Measurements from ENCODE around the gene NMT1. TPM values are rescaled to one million over a fixed set of nuclear protein-coding genes. Genes with fewer than 3 reads are reported as not detected.

The NMT1 gene
- total RNA-seq, 1 donor from 2014 or later = 101 TPM

GRCh38 chr17:45148183-45149036 is 87.3 kb downstream of the NMT1 start, which contains the start of gene HEXIM1:
HEXIM1 (plus strand) TSS chr17:45148475; CDS start chr17:45149191, 716 bp downstream.
- TF ChIP-seq EZH2 (IDR thresholded peaks at IDR 0.05) = no peak
- TF ChIP-seq EZH2phosphoT487 (IDR thresholded peaks at IDR 0.05) = no peak
- no peak for TF ChIP-seq CTCF (IDR thresholded peaks at IDR 0.05)
- Mint-ChIP-seq H3K9me3 (no peaks in the 10 kb centered on the region), H3K4me3 (peak within 1 kb of the TSS; percentile 94), H3K36me3 (no peaks in the 10 kb centered on the region), H3K27ac (peak within 1 kb of the TSS; percentile 100), H3K27me3 (ENCODE audit: insufficient read depth, low read depth) (peaks cover 5% of the 10 kb centered on the region), H3K4me1 (peaks cover 48% of the 10 kb centered on the region)
- Histone ChIP-seq H2AFZ (replicated peaks) (peak within 1 kb of the TSS; percentile 2), H3K79me2 (ENCODE audit: low read depth) (peaks cover 48% of the 10 kb centered on the region), H3K36me3 (no peaks in the 10 kb centered on the region), H3F3A (ENCODE audit: low read depth) (peaks cover 65% of the 10 kb centered on the region), H3K4me2 (peak within 1 kb of the TSS; percentile 81), H3K4me3 (peak within 1 kb of the TSS; percentile 85), H3K27me3 (peaks cover 7% of the 10 kb centered on the region), H3K9ac (peak within 1 kb of the TSS; percentile 92), H3K4me1 (peaks cover 37% of the 10 kb centered on the region), H3K27ac (peak within 1 kb of the TSS; percentile 96), H3K9me3 (ENCODE audit: low read depth) (no peaks in the 10 kb centered on the region), H4K20me1 (ENCODE audit: low read depth) (peaks cover 31% of the 10 kb centered on the region)
- DNase-seq (ENCODE audit: low spot score) = peak; percentile 100

- Mint-ChIP-seq H3K4me3 (peak overlapping the region; percentile 94), H3K4me1 (peaks cover 44% of the 10 kb centered on the region), H3K9me3 (no peaks in the 10 kb centered on the region), H3K27me3 (ENCODE audit: insufficient read depth, low read depth) (peaks cover 4% of the 10 kb centered on the region), H3K36me3 (no peaks in the 10 kb centered on the region), H3K27ac (peak overlapping the region; percentile 86)
- Histone ChIP-seq H3F3A (ENCODE audit: low read depth) (peaks cover 58% of the 10 kb centered on the region), H3K27ac (peak overlapping the region; percentile 80), H3K4me2 (peak overlapping the region; percentile 81), H3K9ac (peak overlapping the region; percentile 67), H3K27me3 (peaks cover 7% of the 10 kb centered on the region), H3K36me3 (no peaks in the 10 kb centered on the region), H4K20me1 (ENCODE audit: low read depth) (peaks cover 31% of the 10 kb centered on the region), H3K4me1 (peaks cover 30% of the 10 kb centered on the region), H3K4me3 (peak overlapping the region; percentile 85), H3K79me2 (ENCODE audit: low read depth) (peaks cover 48% of the 10 kb centered on the region), H2AFZ (replicated peaks) (no peak overlapping the region), H3K9me3 (ENCODE audit: low read depth) (no peaks in the 10 kb centered on the region)
- no peak for TF ChIP-seq EZH2 (IDR thresholded peaks at IDR 0.05)
- TF ChIP-seq CTCF (IDR thresholded peaks at IDR 0.05) = peak; percentile 75
- DNase-seq (ENCODE audit: low spot score) = peak; percentile 95
Measured at GRCh38 chr17:45149037-45149668, 88.0 kb downstream of the NMT1 start.

- peak; percentile 66 for DNase-seq (ENCODE audit: low spot score)
- Histone ChIP-seq H3K9me3 (ENCODE audit: low read depth) (no peaks in the 10 kb centered on the region), H3K4me1 (peaks cover 23% of the 10 kb centered on the region), H3F3A (ENCODE audit: low read depth) (peaks cover 50% of the 10 kb centered on the region), H4K20me1 (ENCODE audit: low read depth) (peaks cover 31% of the 10 kb centered on the region), H3K27ac (peak overlapping the region; percentile 80), H3K36me3 (no peaks in the 10 kb centered on the region), H3K27me3 (no peaks in the 10 kb centered on the region), H3K9ac (peak overlapping the region; percentile 67), H3K4me2 (peak overlapping the region; percentile 81), H3K79me2 (ENCODE audit: low read depth) (peaks cover 51% of the 10 kb centered on the region), H3K4me3 (peak overlapping the region; percentile 85), H2AFZ (replicated peaks) (no peak overlapping the region)
- Mint-ChIP-seq H3K27ac (peak overlapping the region; percentile 86), H3K9me3 (no peaks in the 10 kb centered on the region), H3K36me3 (no peaks in the 10 kb centered on the region), H3K27me3 (ENCODE audit: insufficient read depth, low read depth) (peaks cover 4% of the 10 kb centered on the region), H3K4me3 (peak overlapping the region; percentile 94), H3K4me1 (peaks cover 42% of the 10 kb centered on the region)
- TF ChIP-seq CTCF (IDR thresholded peaks at IDR 0.05) = no peak
- peak; percentile 24 for TF ChIP-seq EZH2 (IDR thresholded peaks at IDR 0.05)
Measured at GRCh38 chr17:45149669-45150664, 88.8 kb downstream of the NMT1 start.

Measured in neural progenitor cell (in vitro differentiated cells).